Keratinocyte (primary cell): Measurements from ENCODE around the gene FAM163A. TPM values are rescaled to one million over a fixed set of nuclear protein-coding genes. Genes with fewer than 3 reads are reported as not detected.

ENCODE experiments used
- DNase-seq: peaks from one replicate; pipeline ENCODE4 v3.0.0-alpha.2; 2011; ENCODE audit warnings: low read depth, missing footprints, low spot score
- FAIRE-seq: peaks from 2 replicates; lab custom pipeline; 2011; peaks lifted over from hg19 to GRCh38; lab: Jason Lieb, UNC
- H2AFZ ChIP-seq: 2 replicates; pipeline ENCODE4 v1.6.0; 2012; ENCODE audit warnings: low read length, control low read depth, inconsistent platforms; ENCODE audit not compliant: control insufficient read depth
- H3K27ac ChIP-seq: 2 replicates; pipeline ENCODE4 v1.5.1; 2011; ENCODE audit warnings: low read length; ENCODE audit not compliant: control insufficient read depth, insufficient read depth
- H3K27me3 ChIP-seq: 3 replicates; pipeline ENCODE4 v1.6.0; 2011; ENCODE audit warnings: low read length; ENCODE audit not compliant: control insufficient read depth, insufficient read depth; ENCODE audit errors: extremely low read depth
- H3K36me3 ChIP-seq, 2 experiments: 2 replicates in 1 of 2; 3 replicates in 1 of 2; pipeline ENCODE4 v1.5.1; 2011; ENCODE audit warnings: low read length in 2 of 2, mild to moderate bottlenecking in 1 of 2; ENCODE audit not compliant: control insufficient read depth in 2 of 2, insufficient read depth in 2 of 2; ENCODE audit errors: extremely low read depth in 1 of 2
- H3K4me1 ChIP-seq: 3 replicates; pipeline ENCODE4 v1.5.1; 2011; ENCODE audit warnings: low read length; ENCODE audit not compliant: control insufficient read depth, insufficient read depth; ENCODE audit errors: extremely low read depth
- H3K4me2 ChIP-seq: 3 replicates; pipeline ENCODE4 v1.6.0; 2011; ENCODE audit warnings: low read depth, low read length; ENCODE audit not compliant: control insufficient read depth, insufficient read depth; ENCODE audit errors: extremely low read depth
- H3K4me3 ChIP-seq, 3 experiments: fragments of 200-600 bp in 1 of 3; sonication (generic) in 1 of 3; 2 replicates in 2 of 3; 3 replicates in 1 of 3; pipeline ENCODE4 v1.5.1; 2011 to 2016; ENCODE audit warnings: low read length in 3 of 3, mild to moderate bottlenecking in 3 of 3, control low read depth in 2 of 3, inconsistent platforms in 1 of 3, low read depth in 1 of 3, mixed read lengths in 1 of 3, mixed run types in 1 of 3, moderate library complexity in 1 of 3; ENCODE audit not compliant: control insufficient read depth in 2 of 3, insufficient read depth in 2 of 3; ENCODE audit errors: extremely low read depth in 1 of 3
- H3K79me2 ChIP-seq: 2 replicates; pipeline ENCODE4 v1.6.0; 2012; ENCODE audit warnings: low read length; ENCODE audit not compliant: control insufficient read depth, insufficient read depth
- H3K9ac ChIP-seq: 3 replicates; pipeline ENCODE4 v1.6.0; 2011; ENCODE audit warnings: low read length; ENCODE audit not compliant: control insufficient read depth, insufficient read depth; ENCODE audit errors: extremely low read depth
- H3K9me1 ChIP-seq: 3 replicates; pipeline ENCODE4 v1.6.0; 2011; ENCODE audit warnings: low read length; ENCODE audit not compliant: control insufficient read depth, insufficient read depth; ENCODE audit errors: extremely low read depth
- H3K9me3 ChIP-seq: 2 replicates; pipeline ENCODE4 v1.5.1; 2012; ENCODE audit warnings: low read depth, low read length; ENCODE audit not compliant: control insufficient read depth
- H4K20me1 ChIP-seq: 3 replicates; pipeline ENCODE4 v1.6.0; 2011; ENCODE audit warnings: low read length; ENCODE audit not compliant: control insufficient read depth, insufficient read depth; ENCODE audit errors: extremely low read depth
- CTCF ChIP-seq, 3 experiments: IDR thresholded peaks in 1 of 3; conservative IDR thresholded peaks in 1 of 3; optimal IDR thresholded peaks in 1 of 3; 2 replicates in 2 of 3; 3 replicates in 1 of 3; pipeline versions ENCODE3 to v1.5.1; 2011; ENCODE audit warnings: low read length in 3 of 3, mild to moderate bottlenecking in 3 of 3, moderate library complexity in 2 of 3, control low read depth in 1 of 3, inconsistent platforms in 1 of 3; ENCODE audit not compliant: insufficient read depth in 2 of 3; ENCODE audit errors: extremely low read depth in 1 of 3
- EZH2 ChIP-seq: IDR thresholded peaks from one replicate; pipeline ENCODE4 v1.6.1; 2012; ENCODE audit warnings: inconsistent platforms, mild to moderate bottlenecking, low read length, moderate library complexity
- dilution Hi-C: fragments of 300-500 bp; cut with MboI; formaldehyde crosslinking; loops from one replicate; pipeline ENCODE4 v1.7.0; 2020; ENCODE audit warnings: low sequenced_read_pairs; ENCODE audit not compliant: extremely low pct_ligation_motif_present
- polyA plus RNA-seq, 5 experiments: library from polyadenylated mRNA; depleted of rRNA in 3 of 5; stranded (reverse) in 3 of 5; stranded (forward) in 1 of 5; unstranded in 1 of 5; fragments of >200 nt; gene quantifications; 1 replicate in 1 of 5; 2 replicates in 3 of 5; 3 replicates in 1 of 5; pipeline versions ENCODE4 v1.2.1 to v1.2.3, GENCODE V29; 2011 to 2012; ENCODE audit warnings: missing spikeins in 2 of 5, low read depth in 1 of 5, low replicate concordance in 1 of 5

Gene FAM163A
- polyA plus RNA-seq, 1 donor (not counting 4 experiments of a cell fraction or from before 2014, with no cell fraction given) = not detected

GRCh38 chr1:179865377-179865776 lies 122.3 kb downstream of the FAM163A start:
- Histone ChIP-seq H3K36me3 (peaks cover 12 to 36% of the 10 kb centered on the region in 2 experiments), H3K9ac (no peak overlapping the region), H3K4me1 (no peaks in the 10 kb centered on the region), H3K9me3 (no peaks in the 10 kb centered on the region), H3K79me2 (peaks cover 58% of the 10 kb centered on the region), H2AFZ (no peak overlapping the region), H4K20me1 (no peaks in the 10 kb centered on the region), H3K27me3 (no peaks in the 10 kb centered on the region), H3K27ac (no peak overlapping the region), H3K4me3 (no peak overlapping the region), H3K9me1 (no peaks in the 10 kb centered on the region), H3K4me2 (no peak overlapping the region)
- no peak for DNase-seq
- dilution Hi-C loops = no loop called here
- TF ChIP-seq CTCF (optimal IDR thresholded peaks at IDR 0.05 in 1 of 3, IDR thresholded peaks at IDR 0.05 in 1 of 3, conservative IDR thresholded peaks at IDR 0.05 in 1 of 3; ENCODE audit: extremely low read depth in 1 of 3, insufficient read depth in 2 of 3, low read length in 3 of 3) (no peak), EZH2 (no peak)
- no peak for FAIRE-seq

Other genes starting within 250 kb of the FAM163A start
- not detected in 3 replicates for gene NPHS2, start 167.3 kb upstream of the FAM163A start, polyA plus RNA-seq
- gene TDRD5, start 151.5 kb upstream of the FAM163A start, polyA plus RNA-seq = 0.04 TPM in 1 of 3 replicates, not detected in the others
- gene TOR1AIP2, start 134.5 kb downstream of the FAM163A start, polyA plus RNA-seq = 41.9 to 55.1 TPM (median 49.9 TPM) in 3 replicates
- gene TOR1AIP1, start 139.0 kb downstream of the FAM163A start, polyA plus RNA-seq = 34.1 to 58.6 TPM (median 50.0 TPM) in 3 replicates
- 7.5 to 12.0 TPM (median 8.2 TPM) in 3 replicates for gene CEP350, start 211.5 kb downstream of the FAM163A start, polyA plus RNA-seq